Activated gamma-delta T cell (primary cell): ENCODE measurements around the gene WDR75.
"Not testable (repeated sequence)": the region's sequence is repeated elsewhere in the genome, so short reads cannot be mapped to it uniquely, and the experiment has no call there.

Source experiments
- DNase-seq: peaks from one replicate; lab custom pipeline; 2025; lab: John Stamatoyannopoulos, UW

The WDR75 gene

DNA sequence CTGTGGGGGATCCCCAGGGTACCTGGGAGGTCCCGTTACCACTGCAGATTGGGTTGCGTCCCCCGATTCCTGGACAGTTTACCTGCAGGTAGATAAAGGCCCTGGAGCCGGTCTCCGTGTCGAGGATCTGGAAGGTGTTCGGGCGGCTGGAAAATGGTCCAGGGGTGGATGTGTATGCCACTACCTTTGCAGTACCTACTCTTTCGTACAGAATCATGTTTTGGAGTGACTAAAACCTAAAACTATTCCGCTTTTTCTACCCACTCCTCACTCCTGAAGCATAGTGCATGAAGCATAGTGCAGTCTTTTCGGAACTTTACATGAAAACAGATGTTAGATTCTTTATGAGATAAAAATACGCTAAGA, 418 bp downstream of the WDR75 start:
- no peak for DNase-seq

DNA sequence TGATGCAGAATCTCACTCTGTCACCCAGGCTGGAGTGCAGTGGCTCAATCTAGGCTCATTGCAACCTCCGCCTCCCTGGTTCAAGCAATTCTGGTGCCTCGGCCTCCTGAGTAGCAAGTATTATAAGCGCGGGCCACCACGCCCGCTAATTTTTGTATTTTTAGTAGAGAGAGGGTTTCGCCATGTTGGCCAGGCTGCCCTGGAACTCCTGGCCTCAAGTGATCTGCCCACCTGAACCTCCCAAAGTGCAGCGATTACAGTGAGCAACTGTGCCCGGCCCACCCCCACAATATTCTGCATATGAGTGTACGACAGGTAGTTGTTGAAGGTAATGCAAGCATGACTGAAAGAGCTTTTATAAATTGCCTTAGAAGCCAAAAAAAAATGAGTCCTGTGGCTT, 1.2 kb downstream of the WDR75 start:
- no peak for DNase-seq

GRCh38 chr2:189444322-189444721, 3.0 kb downstream of the WDR75 start:
- no peak for DNase-seq

- DNase-seq, result no peak
Measured at GRCh38 chr2:189446780-189447179, 5.5 kb downstream of the WDR75 start.

- no peak for DNase-seq
Measured at GRCh38 chr2:189454009-189454408, 12.7 kb downstream of the WDR75 start.

DNA sequence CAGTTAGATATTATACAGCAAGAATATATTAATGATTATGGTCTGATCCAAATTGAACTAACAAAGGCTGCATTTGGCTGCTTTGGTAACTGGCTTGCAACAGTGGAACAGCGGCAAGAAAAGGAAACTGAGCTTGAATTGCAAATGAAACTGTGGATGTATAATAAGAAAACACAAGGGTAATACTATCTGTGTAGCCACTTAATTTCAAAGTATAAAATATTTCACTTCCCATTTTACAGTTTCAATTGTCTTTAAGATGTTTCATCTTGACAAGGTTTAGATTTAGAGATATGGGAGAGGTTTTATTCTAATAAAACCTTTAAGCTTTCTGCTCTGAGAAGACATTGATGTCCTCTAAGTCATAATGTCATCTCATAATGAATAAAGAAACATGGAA, 23.8 kb downstream of the WDR75 start:
- no peak for DNase-seq

DNA sequence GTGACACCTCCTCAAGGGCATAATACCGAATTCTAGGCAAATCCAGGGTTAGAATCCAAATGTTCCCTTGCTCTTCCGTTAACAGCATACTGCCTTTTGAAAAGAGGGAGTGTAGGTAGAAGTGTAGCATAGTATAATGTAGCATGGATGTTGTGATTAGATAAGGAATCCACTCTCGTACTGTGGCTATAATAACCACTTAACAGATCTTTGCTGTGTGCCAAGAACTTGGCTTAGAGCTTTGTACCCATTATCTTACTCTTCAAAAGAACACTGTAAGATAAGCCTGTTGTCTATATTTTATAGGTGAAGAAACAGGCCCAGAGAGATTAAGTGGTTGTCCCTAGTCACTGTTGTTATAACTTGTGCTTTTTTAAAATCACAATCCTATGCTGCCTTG, 24.2 kb downstream of the WDR75 start:
- DNase-seq, result no peak

DNA sequence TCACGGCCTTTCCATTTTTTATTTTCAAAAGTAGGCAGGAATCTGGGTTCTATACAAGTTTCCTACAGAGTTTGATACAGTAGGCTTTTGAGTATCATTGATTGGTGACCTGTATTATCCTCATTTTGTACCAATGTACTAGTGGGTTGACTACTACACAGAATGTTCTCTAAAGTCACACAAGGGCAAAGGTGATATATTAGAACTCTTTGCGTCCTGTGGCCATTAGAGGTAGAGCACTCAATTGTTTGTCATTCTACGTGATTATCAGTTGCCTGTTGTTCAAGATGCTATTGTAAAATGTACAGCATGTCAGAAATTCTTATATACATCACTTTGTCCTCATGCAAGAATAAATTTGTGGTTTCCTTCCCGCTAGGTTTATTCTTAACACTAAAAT, 24.8 kb downstream of the WDR75 start:
- DNase-seq, result no peak

DNA sequence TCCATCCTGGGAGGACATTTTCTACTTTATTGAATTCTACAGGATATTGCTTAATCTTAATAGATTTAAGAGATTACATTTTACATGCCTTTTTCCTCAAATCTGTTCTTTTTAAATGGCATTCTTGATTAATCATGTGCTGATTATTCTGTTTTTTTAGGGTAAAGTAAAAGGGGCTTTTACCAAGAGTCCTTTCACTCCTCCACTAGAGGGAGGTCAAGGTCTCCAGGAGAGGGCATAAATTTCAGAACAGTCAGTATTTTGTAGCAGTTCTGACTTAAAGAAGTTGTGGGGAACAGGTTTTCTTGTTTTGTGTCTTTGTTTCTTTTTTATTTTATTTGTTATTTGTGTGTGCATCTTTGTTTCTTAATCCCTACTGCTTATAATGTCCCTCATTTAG, 25.4 kb downstream of the WDR75 start:
- no peak for DNase-seq

- DNase-seq, result no peak
Measured at GRCh38 chr2:189467160-189467559, 25.9 kb downstream of the WDR75 start.

- DNase-seq, result no peak
Measured at GRCh38 chr2:189467593-189467992, 26.3 kb downstream of the WDR75 start.

DNA sequence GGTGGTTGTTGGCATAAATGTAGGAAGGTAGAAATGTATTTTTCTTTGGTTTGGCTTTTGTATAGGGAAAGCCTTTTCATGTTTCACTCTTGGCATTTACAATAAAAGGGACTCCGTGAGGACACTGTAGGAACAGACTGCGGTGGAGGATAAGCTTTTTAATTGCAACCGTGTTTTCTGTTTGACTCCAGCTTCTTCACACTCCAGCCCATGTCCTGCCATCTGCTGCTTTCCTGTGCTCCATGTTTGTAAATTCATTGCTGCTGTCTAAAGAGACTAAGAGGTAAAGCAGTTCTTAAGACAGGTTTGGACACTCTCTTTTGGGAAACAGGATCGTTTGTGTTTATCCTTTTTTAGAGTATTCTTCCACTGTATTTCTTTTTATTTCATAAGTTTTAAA, 33.3 kb downstream of the WDR75 start:
- DNase-seq, result no peak

DNA sequence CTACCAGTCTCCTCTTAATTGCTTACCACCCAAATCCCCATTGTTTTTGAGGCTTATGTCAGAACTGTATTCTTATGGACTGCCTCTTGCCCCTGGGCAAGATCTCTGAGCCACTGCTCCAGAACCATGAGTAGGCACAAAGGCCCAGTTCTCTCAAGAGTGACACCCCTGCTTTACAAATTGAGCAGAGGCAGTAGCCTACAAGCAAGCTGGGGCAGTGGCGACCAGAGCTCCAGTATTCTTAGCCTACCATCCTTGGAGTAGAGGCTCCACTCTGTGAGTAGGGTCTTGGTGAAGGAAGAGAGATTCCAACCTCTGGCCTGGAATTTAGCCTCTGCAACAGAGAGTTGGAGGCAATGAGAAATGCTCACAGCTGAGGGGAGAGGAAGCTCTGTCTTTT, 36.5 kb downstream of the WDR75 start:
- DNase-seq, result no peak

- not testable (repeated sequence) for DNase-seq
Measured at GRCh38 chr2:189478289-189478688, 37.0 kb downstream of the WDR75 start.

DNA sequence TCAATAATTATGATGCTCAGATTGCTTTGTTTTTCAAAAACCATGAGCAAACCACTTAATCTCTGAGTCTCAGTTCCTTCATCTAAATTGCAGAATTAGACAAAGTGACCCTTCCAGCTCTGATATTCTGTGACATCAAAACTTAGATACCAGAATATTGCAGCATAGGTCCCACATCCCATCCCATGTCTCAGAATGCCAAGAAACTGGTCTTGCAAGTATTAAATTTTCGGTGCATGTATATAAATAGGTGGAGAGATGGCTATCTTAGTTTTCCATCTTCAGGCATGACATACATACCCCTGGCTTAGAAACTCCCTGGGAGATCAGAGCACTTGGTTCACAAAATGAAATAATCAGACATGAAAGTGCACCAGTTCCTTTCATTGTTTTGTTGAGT, 39.8 kb downstream of the WDR75 start:
- no peak for DNase-seq

GRCh38 chr2:189483571-189483970, 42.3 kb downstream of the WDR75 start:
- DNase-seq, result no peak

GRCh38 chr2:189483980-189484740, 42.9 kb downstream of the WDR75 start:
- no peak for DNase-seq

- no peak for DNase-seq
Measured at GRCh38 chr2:189485146-189485545, 43.9 kb downstream of the WDR75 start.

DNA sequence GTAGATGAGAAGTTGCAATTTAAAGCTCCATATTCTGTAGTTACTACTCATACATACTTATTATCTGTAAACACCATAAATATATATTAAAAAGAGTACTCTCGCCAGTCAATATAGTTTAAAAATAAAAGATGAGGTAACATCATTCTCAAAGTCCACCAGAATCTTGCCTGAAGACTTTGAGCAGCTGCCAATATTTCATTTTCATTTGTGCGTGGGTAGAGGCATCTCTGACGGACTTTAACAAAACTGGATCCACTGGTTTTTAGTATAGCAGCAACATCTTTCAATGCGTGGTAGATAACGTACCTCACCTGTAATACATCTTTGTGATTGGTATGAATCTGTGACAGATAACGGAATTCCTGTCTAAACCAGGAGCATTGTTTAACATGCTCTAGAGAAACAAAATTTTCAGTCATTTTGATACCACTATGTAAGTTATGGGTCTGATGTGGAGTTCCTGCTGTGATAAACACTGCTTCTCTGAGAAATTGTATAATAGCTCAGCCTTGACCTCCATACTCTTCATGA, 45.0 kb downstream of the WDR75 start:
- DNase-seq, result no peak

- DNase-seq, result no peak
Measured at GRCh38 chr2:189487283-189488007, 46.2 kb downstream of the WDR75 start.

DNA sequence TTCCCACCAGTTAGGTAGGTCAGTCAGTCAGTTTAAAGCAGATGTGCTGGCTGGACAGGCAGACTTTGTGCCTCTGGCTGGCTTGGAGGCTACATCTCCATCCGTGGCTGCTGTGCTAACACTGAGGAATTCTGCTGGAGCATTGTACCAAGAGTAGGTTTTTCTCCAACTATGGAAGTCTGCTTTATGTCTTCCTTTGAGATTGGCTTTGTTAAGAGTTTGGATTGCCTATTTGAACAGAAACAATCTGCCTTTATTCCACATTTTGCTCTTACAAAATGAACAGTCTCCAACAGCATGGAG, 46.7 kb downstream of the WDR75 start:
- DNase-seq, result no peak

DNA sequence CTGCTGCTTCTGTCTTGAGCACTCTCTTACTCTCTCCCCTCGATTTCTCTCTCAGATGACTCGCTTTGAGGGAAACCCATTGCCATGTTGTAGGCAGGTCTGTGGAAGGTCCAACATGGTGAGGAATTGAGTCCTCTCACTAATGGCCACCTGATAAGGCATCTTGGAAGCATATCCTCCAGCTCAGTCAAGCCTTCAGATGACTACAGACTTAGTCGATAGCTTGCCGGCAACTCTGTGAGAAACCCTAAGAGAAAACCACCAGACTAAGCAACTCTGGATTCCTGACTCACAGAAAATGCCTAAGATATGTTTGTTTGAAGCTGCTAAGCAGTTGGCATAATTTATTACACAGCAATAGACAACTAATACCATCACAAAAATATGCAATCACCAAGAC, 51.2 kb downstream of the WDR75 start:
- DNase-seq, result no peak

DNA sequence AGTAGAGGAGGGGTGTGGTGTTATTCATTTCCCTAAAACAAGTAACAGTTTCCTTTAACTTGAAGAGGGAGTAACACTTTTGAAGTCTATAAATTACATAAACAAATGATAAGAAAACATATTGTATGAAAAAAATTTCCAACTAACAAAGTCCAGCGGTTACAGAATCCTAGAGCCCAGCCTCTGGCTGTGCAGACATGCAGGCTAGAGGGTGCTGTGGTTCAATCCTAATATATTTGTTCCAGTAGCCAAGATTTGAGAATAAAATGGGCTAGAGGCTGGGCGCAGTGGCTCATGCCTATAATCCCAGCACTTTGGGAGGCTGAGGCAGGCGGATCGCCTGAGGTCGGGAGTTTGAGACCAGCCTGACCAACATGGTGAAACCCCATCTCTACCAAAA, 56.9 kb downstream of the WDR75 start:
- no peak for DNase-seq

DNA sequence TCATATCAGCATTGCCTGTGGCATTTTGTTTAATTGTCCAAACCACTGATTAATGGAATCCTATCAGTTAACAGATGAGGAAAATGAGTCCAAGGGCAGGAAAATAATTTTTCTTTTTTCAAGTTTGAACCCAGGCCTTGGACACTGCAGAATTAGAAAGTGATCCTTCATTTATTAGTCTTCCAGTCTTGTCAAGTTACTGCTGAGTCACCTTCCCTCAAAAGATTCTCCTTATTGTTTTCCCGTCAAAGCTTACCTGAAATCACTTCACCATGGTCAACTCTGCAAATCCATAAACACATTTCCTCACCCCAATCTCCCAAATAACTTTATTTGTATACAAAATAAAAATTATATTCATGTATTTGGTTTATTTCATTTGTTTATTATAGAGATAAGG, 57.9 kb downstream of the WDR75 start:
- DNase-seq, result no peak
